GM21529 (cell line): ENCODE measurements around the gene TOR4A.
"Not testable (repeated sequence)": the region's sequence is repeated elsewhere in the genome, so short reads cannot be mapped to it uniquely, and the experiment has no call there.

Experiments used
- ATAC-seq: cut with Tn5 transposase; IDR thresholded peaks from one replicate; pipeline ENCODE4 v1.9.1; 2021; ENCODE audit not compliant: unreplicated experiment

TOR4A gene

GRCh38 chr9:137315581-137316011, 38.1 kb downstream of the TOR4A start:
- ATAC-seq: no peak

GRCh38 chr9:137316012-137316981, 38.8 kb downstream of the TOR4A start:
- no peak for ATAC-seq

- no peak for ATAC-seq
Observed at GRCh38 chr9:137317021-137317717, 39.6 kb downstream of the TOR4A start.

GRCh38 chr9:137317718-137318511, 40.4 kb downstream of the TOR4A start:
- ATAC-seq: no peak

GRCh38 chr9:137318602-137319001, 41.1 kb downstream of the TOR4A start:
- no peak for ATAC-seq

GRCh38 chr9:137319011-137319738, 41.6 kb downstream of the TOR4A start:
- ATAC-seq: no peak

- no peak for ATAC-seq
Observed at GRCh38 chr9:137319739-137320551, 42.4 kb downstream of the TOR4A start.

GRCh38 chr9:137320555-137321384, 43.2 kb downstream of the TOR4A start:
- no peak for ATAC-seq

- no peak for ATAC-seq
Observed at GRCh38 chr9:137321726-137322361, 44.3 kb downstream of the TOR4A start.

GRCh38 chr9:137323531-137324331, 46.2 kb downstream of the TOR4A start:
- no peak for ATAC-seq

GRCh38 chr9:137325124-137325523, 47.6 kb downstream of the TOR4A start:
- ATAC-seq: no peak

GRCh38 chr9:137325799-137326198, 48.3 kb downstream of the TOR4A start:
- ATAC-seq: no peak

- ATAC-seq: no peak
Observed at GRCh38 chr9:137326445-137327065, 49.0 kb downstream of the TOR4A start.

- ATAC-seq: not testable (repeated sequence)
Observed at GRCh38 chr9:137327641-137328550, 50.4 kb downstream of the TOR4A start.

GRCh38 chr9:137329590-137329989, 52.1 kb downstream of the TOR4A start:
- ATAC-seq: not testable (repeated sequence)

GRCh38 chr9:137330689-137331088, 53.2 kb downstream of the TOR4A start:
- ATAC-seq: no peak
